OCI-LY7 (cell line): ENCODE results near the gene MYO9B. TPM values are rescaled to one million over a fixed set of nuclear protein-coding genes. Genes with fewer than 3 reads are reported as not detected.

Experiments used
- BruUV-seq: library from RNA; stranded (reverse); fragments of 400-500 nt; replicated peaks from 2 replicates; lab custom pipeline; 2021; lab: Mats Ljungman, UMichigan
- CTCF ChIA-PET: fragments of 300-600 bp; sonication (Branson Sonifier 250); formaldehyde crosslinking; loops from one replicate; lab custom pipeline; 2022; ENCODE audit warnings: antibody characterized with exemption; ENCODE audit not compliant: unreplicated experiment; lab: Charles Lee
- POLR2A ChIA-PET: fragments of 300-600 bp; sonication (Branson Sonifier 250); formaldehyde crosslinking; loops from one replicate; lab custom pipeline; 2022; ENCODE audit warnings: antibody characterized with exemption; lab: Charles Lee
- DNase-seq: peaks from one replicate; pipeline ENCODE4 v3.0.0-alpha.2; 2015; ENCODE audit warnings: low spot score
- H2AFZ ChIP-seq: fragments of 200-600 bp; sonication (generic), shearing (Covaris generic); 2 replicates; pipeline ENCODE4 v1.6.1; 2014; ENCODE audit warnings: mild to moderate bottlenecking, antibody characterized with exemption, low read length, moderate library complexity
- H3K27ac ChIP-seq: fragments of 200-600 bp; sonication (generic); 2 replicates; pipeline ENCODE4 v1.5.1; 2014; ENCODE audit warnings: mixed run types, low read depth, mild to moderate bottlenecking, moderate library complexity, low read length, inconsistent platforms; ENCODE audit not compliant: poor library complexity, severe bottlenecking
- H3K36me3 ChIP-seq: fragments of 200-600 bp; sonication (generic); 2 replicates; pipeline ENCODE4 v1.6.1; 2014; ENCODE audit warnings: mild to moderate bottlenecking, antibody characterized with exemption, low read length, moderate library complexity, mixed read lengths; ENCODE audit not compliant: insufficient read depth
- H3K4me1 ChIP-seq: fragments of 200-600 bp; sonication (generic); 2 replicates; pipeline ENCODE4 v1.5.1; 2014; ENCODE audit warnings: mild to moderate bottlenecking, low read length; ENCODE audit not compliant: insufficient read depth, poor library complexity, severe bottlenecking
- H3K4me2 ChIP-seq: fragments of 200-600 bp; sonication (generic); 2 replicates; pipeline ENCODE4 v1.6.1; 2014; ENCODE audit warnings: mild to moderate bottlenecking, low read length
- H3K4me3 ChIP-seq: fragments of 200-600 bp; sonication (generic); 2 replicates; pipeline ENCODE4 v1.5.1; 2014; ENCODE audit warnings: mild to moderate bottlenecking, low read depth, low read length; ENCODE audit not compliant: poor library complexity, severe bottlenecking
- H3K79me2 ChIP-seq: fragments of 200-600 bp; sonication (generic); 2 replicates; pipeline ENCODE4 v1.6.1; 2016; ENCODE audit warnings: low read depth, mild to moderate bottlenecking, low read length, moderate library complexity, mixed read lengths; ENCODE audit not compliant: insufficient read depth
- H3K9me2 ChIP-seq: fragments of 200-600 bp; sonication (generic); 2 replicates; pipeline ENCODE4 v1.6.1; 2016; ENCODE audit warnings: mild to moderate bottlenecking, low read length, mixed read lengths; ENCODE audit not compliant: insufficient read depth
- H3K9me3 ChIP-seq: fragments of 200-600 bp; sonication (generic); 2 replicates; pipeline ENCODE4 v1.6.1; 2014; ENCODE audit warnings: mild to moderate bottlenecking, mixed run types, low read length, mixed read lengths
- H4K20me1 ChIP-seq: fragments of 200-600 bp; sonication (generic); 2 replicates; pipeline ENCODE4 v1.6.1; 2014; ENCODE audit warnings: mild to moderate bottlenecking, antibody characterized with exemption, low read length, moderate library complexity, mixed read lengths; ENCODE audit not compliant: insufficient read depth
- CTCF ChIP-seq: fragments of 200-600 bp; sonication (generic); conservative IDR thresholded peaks from 2 replicates; pipeline ENCODE4 v1.5.1; 2014; ENCODE audit warnings: mild to moderate bottlenecking, antibody characterized with exemption, low read length, moderate library complexity, mixed read lengths
- EZH2phosphoT487 ChIP-seq: fragments of 200-600 bp; sonication (generic); IDR thresholded peaks from 2 replicates; pipeline ENCODE4 v1.6.1; 2018; ENCODE audit warnings: low read depth, borderline replicate concordance, mild to moderate bottlenecking, mixed run types, antibody characterized with exemption, low read length, moderate library complexity, mixed read lengths
- intact Hi-C: fragments of 100-400 bp; cut with micrococcal nuclease; formaldehyde crosslinking; loops from one replicate; pipeline ENCODE4 v1.10.0; 2022; ENCODE audit not compliant: unreplicated experiment
- total RNA-seq, 2 experiments: library from RNA; depleted of rRNA in 1 of 2; stranded (reverse); fragments of >200 nt in 1 of 2; shearing (Covaris generic) in 1 of 2; gene quantifications; 2 replicates each; pipeline ENCODE4 v1.2.3, GENCODE V29; 2014 to 2022

Gene MYO9B
- total RNA-seq, 2 experiments from 2014 or later = 74.7 to 150 TPM

GRCh38 chr19:17262557-17262956 is 187.0 kb downstream of the MYO9B start:
- Histone ChIP-seq H2AFZ (no peak overlapping the region), H3K4me2 (no peak overlapping the region), H3K9me2 (no peaks in the 10 kb centered on the region), H3K9me3 (no peaks in the 10 kb centered on the region), H3K4me1 (peaks cover 46% of the 10 kb centered on the region), H4K20me1 (no peaks in the 10 kb centered on the region), H3K36me3 (no peaks in the 10 kb centered on the region), H3K79me2 (peaks cover 3% of the 10 kb centered on the region), H3K27ac (no peak overlapping the region), H3K4me3 (no peak overlapping the region)
- POLR2A ChIA-PET = interaction anchor here (0.6 to 0.9 kb wide), 2 partner anchors 14 to 302 kb away, joined by 3 read pairs; no protein-coding TSS in a partner anchor
- TF ChIP-seq CTCF (no peak), EZH2phosphoT487 (no peak)
- no peak for DNase-seq
- CTCF ChIA-PET = interaction anchor here (1.5 kb wide), 1 partner anchor 43 kb away, joined by 3 read pairs; no protein-coding TSS in a partner anchor
- BruUV-seq = no TSS peak
- intact Hi-C loops = no loop called here

Other genes with a start within 250 kb of the MYO9B start
- gene SIN3B, start 246.4 kb upstream of the MYO9B start, total RNA-seq (2014; rRNA removed; shearing (Covaris generic)) = 19.4 and 21.4 TPM in 2 replicates
- 44.7 and 45.4 TPM in 2 replicates for gene SIN3B, start 246.4 kb upstream of the MYO9B start, total RNA-seq (2022)
- not detected in 2 replicates for gene F2RL3, start 186.8 kb upstream of the MYO9B start, total RNA-seq (2014; rRNA removed; shearing (Covaris generic))
- gene F2RL3, start 186.8 kb upstream of the MYO9B start, total RNA-seq (2022) = 0.10 TPM in 1 of 2 replicates, not detected in the other
- 0.32 TPM in 1 of 2 replicates, not detected in the other for gene CPAMD8, start 49.0 kb upstream of the MYO9B start, total RNA-seq (2014; rRNA removed; shearing (Covaris generic))
- gene CPAMD8, start 49.0 kb upstream of the MYO9B start, total RNA-seq (2022) = 1.2 TPM in 2 replicates
- 47.3 and 50.7 TPM in 2 replicates for gene HAUS8, start 325 bp upstream of the MYO9B start, total RNA-seq (2014; rRNA removed; shearing (Covaris generic))
- gene HAUS8, start 325 bp upstream of the MYO9B start, total RNA-seq (2022) = 74.1 and 107 TPM in 2 replicates
- 31.2 TPM in 2 replicates for gene USE1, start 139.6 kb downstream of the MYO9B start, total RNA-seq (2014; rRNA removed; shearing (Covaris generic))
- 25.4 and 28.6 TPM in 2 replicates for gene USE1, start 139.6 kb downstream of the MYO9B start, total RNA-seq (2022)
- gene OCEL1, start 150.4 kb downstream of the MYO9B start, total RNA-seq (2014; rRNA removed; shearing (Covaris generic)) = 5.9 and 10.2 TPM in 2 replicates
- gene OCEL1, start 150.4 kb downstream of the MYO9B start, total RNA-seq (2022) = 29.5 and 38.8 TPM in 2 replicates
- gene NR2F6, start 170.1 kb downstream of the MYO9B start, total RNA-seq (2014; rRNA removed; shearing (Covaris generic)) = 31.0 and 39.2 TPM in 2 replicates
- 30.0 and 33.1 TPM in 2 replicates for gene NR2F6, start 170.1 kb downstream of the MYO9B start, total RNA-seq (2022)
- gene USHBP1, start 189.0 kb downstream of the MYO9B start, total RNA-seq (2014; rRNA removed; shearing (Covaris generic)) = 2.4 and 3.1 TPM in 2 replicates
- 6.5 and 7.6 TPM in 2 replicates for gene USHBP1, start 189.0 kb downstream of the MYO9B start, total RNA-seq (2022)
- 79.0 and 79.7 TPM in 2 replicates for gene BABAM1, start 191.7 kb downstream of the MYO9B start, total RNA-seq (2014; rRNA removed; shearing (Covaris generic))
- 107 and 118 TPM in 2 replicates for gene BABAM1, start 191.7 kb downstream of the MYO9B start, total RNA-seq (2022)
- 35.2 and 45.1 TPM in 2 replicates for gene ANKLE1, start 206.1 kb downstream of the MYO9B start, total RNA-seq (2014; rRNA removed; shearing (Covaris generic))
- gene ANKLE1, start 206.1 kb downstream of the MYO9B start, total RNA-seq (2022) = 53.7 and 59.4 TPM in 2 replicates
- gene ABHD8, start 227.6 kb downstream of the MYO9B start, total RNA-seq (2014; rRNA removed; shearing (Covaris generic)) = 11.6 TPM in 2 replicates
- gene ABHD8, start 227.6 kb downstream of the MYO9B start, total RNA-seq (2022) = 17.3 and 18.9 TPM in 2 replicates
- gene MRPL34, start 230.1 kb downstream of the MYO9B start, total RNA-seq (2014; rRNA removed; shearing (Covaris generic)) = 174 and 182 TPM in 2 replicates
- gene MRPL34, start 230.1 kb downstream of the MYO9B start, total RNA-seq (2022) = 168 and 173 TPM in 2 replicates
- gene DDA1, start 233.8 kb downstream of the MYO9B start, total RNA-seq (2014; rRNA removed; shearing (Covaris generic)) = 36.6 and 39.2 TPM in 2 replicates
- 48.8 and 57.9 TPM in 2 replicates for gene DDA1, start 233.8 kb downstream of the MYO9B start, total RNA-seq (2022)